GM12801 (cell line): ENCODE measurements around the gene HTT-AS.

Experiments used
- TF ChIP-seq, protein P1 (sequence below): IDR thresholded peaks from one replicate; pipeline ENCODE4 v1.5.1; 2011; ENCODE audit warnings: control low read depth; ENCODE audit not compliant: insufficient read length; ENCODE audit errors: extremely low read depth

Gene HTT-AS

DNA sequence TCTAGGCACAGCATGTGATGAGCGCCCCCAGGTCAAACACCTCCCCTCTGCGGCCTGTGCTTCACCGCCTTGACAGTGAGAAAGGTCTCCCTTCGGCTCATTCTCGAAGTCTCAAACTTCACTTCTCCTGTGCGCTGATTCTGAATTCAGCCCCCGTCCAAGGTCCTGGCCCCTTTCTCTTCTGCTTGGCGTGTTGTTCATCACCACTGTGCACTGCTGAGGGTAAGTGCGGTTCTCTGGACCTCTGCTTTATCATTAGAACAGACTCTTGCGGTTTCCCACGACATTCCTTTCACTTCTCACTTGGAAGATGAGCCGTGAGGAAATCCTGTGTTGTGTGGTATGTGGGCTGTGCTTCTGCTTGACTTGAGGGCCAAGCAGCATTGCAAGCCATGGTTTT is 11.9 kb downstream of the HTT-AS start:
- TF ChIP-seq, protein P1, sequence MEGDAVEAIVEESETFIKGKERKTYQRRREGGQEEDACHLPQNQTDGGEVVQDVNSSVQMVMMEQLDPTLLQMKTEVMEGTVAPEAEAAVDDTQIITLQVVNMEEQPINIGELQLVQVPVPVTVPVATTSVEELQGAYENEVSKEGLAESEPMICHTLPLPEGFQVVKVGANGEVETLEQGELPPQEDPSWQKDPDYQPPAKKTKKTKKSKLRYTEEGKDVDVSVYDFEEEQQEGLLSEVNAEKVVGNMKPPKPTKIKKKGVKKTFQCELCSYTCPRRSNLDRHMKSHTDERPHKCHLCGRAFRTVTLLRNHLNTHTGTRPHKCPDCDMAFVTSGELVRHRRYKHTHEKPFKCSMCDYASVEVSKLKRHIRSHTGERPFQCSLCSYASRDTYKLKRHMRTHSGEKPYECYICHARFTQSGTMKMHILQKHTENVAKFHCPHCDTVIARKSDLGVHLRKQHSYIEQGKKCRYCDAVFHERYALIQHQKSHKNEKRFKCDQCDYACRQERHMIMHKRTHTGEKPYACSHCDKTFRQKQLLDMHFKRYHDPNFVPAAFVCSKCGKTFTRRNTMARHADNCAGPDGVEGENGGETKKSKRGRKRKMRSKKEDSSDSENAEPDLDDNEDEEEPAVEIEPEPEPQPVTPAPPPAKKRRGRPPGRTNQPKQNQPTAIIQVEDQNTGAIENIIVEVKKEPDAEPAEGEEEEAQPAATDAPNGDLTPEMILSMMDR = no peak

DNA sequence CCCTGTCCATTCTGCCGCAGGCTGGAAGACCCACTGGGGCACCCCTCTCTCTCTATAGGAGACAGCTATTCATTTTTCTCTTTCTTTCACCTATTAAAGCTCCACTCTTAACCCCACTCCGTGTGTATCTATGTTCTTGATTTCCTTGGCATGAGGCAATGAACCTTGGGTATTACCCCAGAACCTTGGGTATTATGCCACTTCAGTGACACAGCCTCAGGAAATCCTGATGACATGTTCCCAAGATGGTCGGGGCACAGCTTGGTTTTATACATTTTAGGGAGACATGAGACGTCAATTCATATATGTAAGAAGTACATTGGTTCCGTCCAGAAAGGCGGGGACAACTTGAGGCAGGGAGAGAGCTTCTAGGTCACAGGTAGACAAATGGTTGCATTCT is 13.4 kb downstream of the HTT-AS start:
- TF ChIP-seq, protein P1 = no peak

DNA sequence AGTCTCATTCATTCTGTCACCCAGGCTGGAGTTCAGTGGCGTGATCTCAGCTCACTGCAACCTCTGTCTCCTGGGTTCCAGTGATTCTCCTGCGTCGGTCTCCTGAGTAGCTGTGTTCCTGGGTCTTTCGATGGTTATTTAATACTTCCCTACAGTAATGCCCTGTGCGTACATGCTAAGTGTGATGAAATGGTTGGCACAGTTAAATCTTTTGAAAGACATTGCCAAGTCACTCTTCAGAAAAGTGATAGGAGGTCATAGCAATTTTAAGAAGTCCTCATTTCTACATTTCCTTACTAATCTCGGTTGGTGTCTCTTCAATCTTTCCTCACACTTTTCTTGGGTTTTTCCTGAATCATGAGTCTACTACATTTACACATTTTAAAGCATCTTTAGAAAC is 14.4 kb downstream of the HTT-AS start:
- TF ChIP-seq, protein P1 = no peak

DNA sequence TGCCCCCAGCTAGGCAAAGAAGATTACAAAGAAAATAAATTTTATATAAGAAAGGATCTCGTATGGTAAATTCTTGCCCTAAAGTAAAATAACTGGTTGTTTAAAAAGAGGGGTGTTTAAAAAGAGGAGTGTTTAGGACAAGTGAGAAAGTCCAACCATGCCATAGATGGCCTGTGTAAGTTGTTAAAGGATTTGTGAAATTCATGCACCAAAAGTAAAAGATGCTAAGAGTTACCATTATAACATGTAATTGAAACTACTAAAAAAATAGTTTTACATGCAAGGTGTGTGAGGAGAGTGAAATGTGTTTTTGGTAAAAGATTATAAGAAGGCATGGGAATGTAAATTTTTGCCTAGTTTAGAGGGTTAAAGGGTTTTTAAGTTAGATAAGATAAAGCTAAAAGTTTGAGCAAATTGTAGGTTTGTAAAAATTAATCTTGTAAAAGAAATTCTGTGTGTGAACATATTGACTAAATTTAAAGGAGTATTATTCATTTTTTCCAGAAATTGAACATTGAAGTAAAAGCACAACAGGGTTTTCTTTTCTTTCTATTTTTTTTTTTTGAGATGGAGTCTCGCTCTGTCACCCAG is 20.1 kb downstream of the HTT-AS start:
- TF ChIP-seq, protein P1 = no peak

DNA sequence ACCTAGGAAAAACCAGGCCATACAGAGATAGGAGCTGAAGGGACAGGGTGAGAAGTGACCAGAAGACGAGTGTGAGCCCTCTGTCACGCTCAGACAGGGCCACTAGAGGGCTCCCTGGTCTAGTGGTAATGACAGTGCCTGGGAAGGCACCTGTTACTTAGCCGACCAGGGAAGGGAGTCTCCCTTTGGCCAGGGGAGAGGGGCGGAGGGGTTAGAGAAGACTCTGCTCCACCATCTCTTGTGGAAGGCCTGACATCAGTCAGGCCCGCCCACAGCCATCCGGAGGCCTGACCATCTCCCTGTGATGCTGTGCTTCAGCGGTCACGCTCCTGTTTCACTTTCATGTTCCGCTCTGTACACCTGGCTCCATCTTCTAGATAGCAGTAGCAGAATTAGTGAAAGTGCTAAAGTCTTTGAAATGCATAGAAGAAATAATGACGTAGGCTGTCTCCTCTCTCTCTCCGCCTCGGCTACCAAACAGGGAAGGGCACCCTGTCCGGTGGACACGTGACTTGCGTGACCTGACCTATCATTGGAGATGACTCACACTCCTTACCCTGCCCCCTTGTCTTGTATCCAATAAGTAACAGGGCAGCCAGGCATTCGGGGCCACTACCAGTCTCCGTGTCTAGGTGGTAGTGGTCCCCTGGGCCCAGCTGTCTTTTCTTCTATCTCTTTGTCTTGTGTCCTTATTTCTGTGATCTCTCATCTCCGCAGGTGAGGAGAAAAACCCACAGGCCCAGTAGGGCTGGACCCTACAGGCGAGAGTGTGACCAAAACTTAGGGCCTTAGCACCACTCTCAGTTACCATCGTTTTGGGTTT is 26.7 kb downstream of the HTT-AS start:
- TF ChIP-seq, protein P1 = no peak

DNA sequence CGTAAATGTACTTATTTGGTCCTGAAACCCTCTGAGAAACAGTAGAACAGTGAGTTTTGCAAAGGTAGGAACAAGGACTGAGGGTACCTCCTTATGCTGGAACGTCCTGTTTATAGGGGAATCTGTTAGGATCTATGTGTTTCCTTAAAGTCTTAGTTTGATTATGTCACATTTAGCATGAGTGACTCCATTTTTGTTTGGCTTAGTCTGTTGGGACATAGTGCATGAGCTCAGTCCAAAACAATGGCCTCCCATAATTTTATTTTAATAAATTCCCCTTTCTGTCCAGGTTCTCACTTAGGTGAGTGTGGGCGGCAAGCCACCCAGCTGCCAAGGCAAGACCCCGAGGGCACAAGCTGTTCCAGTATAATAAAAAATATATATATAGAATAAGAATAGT is 27.7 kb downstream of the HTT-AS start:
- TF ChIP-seq, protein P1 = no peak

DNA sequence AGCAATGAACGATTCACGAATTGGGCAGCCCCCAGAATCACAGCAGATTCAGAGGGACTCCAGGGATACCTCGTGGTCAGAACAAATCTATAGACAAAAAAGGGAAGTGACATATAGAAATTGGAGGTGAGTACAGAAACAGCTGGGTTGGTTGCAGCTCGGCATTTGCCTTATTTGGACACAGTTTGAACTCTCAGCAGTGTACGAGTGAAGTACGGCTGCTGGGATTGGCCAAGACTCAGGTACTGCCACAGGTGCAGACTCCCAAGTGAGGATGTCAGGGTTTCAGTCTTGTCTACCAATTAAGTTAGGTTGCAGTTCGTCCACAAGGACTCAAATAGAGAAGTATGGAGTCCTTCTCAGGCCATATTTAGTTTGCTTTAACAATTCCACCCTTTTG is 28.2 kb downstream of the HTT-AS start:
- TF ChIP-seq, protein P1 = no peak
